ENCODE results near the gene PHACTR1.

Gene PHACTR1

GRCh38 chr6:12841619-12842018 lies 125.1 kb downstream of the PHACTR1 start:
- H3K36me3 Mint-ChIP-seq (ENCODE audit: low read depth): no peaks in the 10 kb centered on the region
- H3K27ac Mint-ChIP-seq: no peak overlapping the region
- DNase-seq: no peak
- peaks cover 7% of the 10 kb centered on the region for H3K9me3 Mint-ChIP-seq
- no peaks in the 10 kb centered on the region for H3K4me1 Mint-ChIP-seq (ENCODE audit: low read depth)
- H3K27me3 Mint-ChIP-seq: no peaks in the 10 kb centered on the region
- H3K4me3 Mint-ChIP-seq: no peak overlapping the region

GRCh38 chr6:12842114-12842513 lies 125.5 kb downstream of the PHACTR1 start:
- DNase-seq: no peak
- Mint-ChIP-seq H3K4me3 (no peak overlapping the region), H3K9me3 (peaks cover 3% of the 10 kb centered on the region), H3K4me1 (ENCODE audit: low read depth) (no peaks in the 10 kb centered on the region), H3K36me3 (ENCODE audit: low read depth) (no peaks in the 10 kb centered on the region), H3K27ac (no peak overlapping the region), H3K27me3 (no peaks in the 10 kb centered on the region)

GRCh38 chr6:12842658-12843057 lies 126.1 kb downstream of the PHACTR1 start:
- Mint-ChIP-seq H3K4me1 (ENCODE audit: low read depth) (no peaks in the 10 kb centered on the region), H3K36me3 (ENCODE audit: low read depth) (no peaks in the 10 kb centered on the region), H3K27me3 (no peaks in the 10 kb centered on the region), H3K4me3 (no peak overlapping the region), H3K27ac (no peak overlapping the region), H3K9me3 (peaks cover 3% of the 10 kb centered on the region)
- no peak for DNase-seq

GRCh38 chr6:12844284-12845223 lies 128.0 kb downstream of the PHACTR1 start:
- Mint-ChIP-seq H3K27me3 (no peaks in the 10 kb centered on the region), H3K36me3 (ENCODE audit: low read depth) (no peaks in the 10 kb centered on the region), H3K4me1 (ENCODE audit: low read depth) (no peaks in the 10 kb centered on the region), H3K9me3 (no peaks in the 10 kb centered on the region), H3K27ac (no peak overlapping the region), H3K4me3 (no peak overlapping the region)
- DNase-seq: no peak

GRCh38 chr6:12845224-12846004 lies 128.8 kb downstream of the PHACTR1 start:
- Mint-ChIP-seq H3K4me3 (no peak overlapping the region), H3K27me3 (peaks cover 4% of the 10 kb centered on the region), H3K36me3 (ENCODE audit: low read depth) (no peaks in the 10 kb centered on the region), H3K9me3 (no peaks in the 10 kb centered on the region), H3K4me1 (ENCODE audit: low read depth) (no peaks in the 10 kb centered on the region), H3K27ac (no peak overlapping the region)
- DNase-seq: no peak

- Mint-ChIP-seq H3K4me1 (ENCODE audit: low read depth) (no peaks in the 10 kb centered on the region), H3K27ac (no peak overlapping the region), H3K36me3 (ENCODE audit: low read depth) (no peaks in the 10 kb centered on the region), H3K27me3 (peaks cover 21% of the 10 kb centered on the region), H3K4me3 (no peak overlapping the region), H3K9me3 (no peaks in the 10 kb centered on the region)
- DNase-seq: no peak
These were observed 132.6 kb downstream of the PHACTR1 start for GRCh38 chr6:12848964-12849808.

- no peak overlapping the region for H3K4me3 Mint-ChIP-seq
- no peak for DNase-seq
- no peak overlapping the region for H3K27ac Mint-ChIP-seq
- peaks cover 21% of the 10 kb centered on the region for H3K27me3 Mint-ChIP-seq
- no peaks in the 10 kb centered on the region for H3K9me3 Mint-ChIP-seq
- no peaks in the 10 kb centered on the region for H3K36me3 Mint-ChIP-seq (ENCODE audit: low read depth)
- no peaks in the 10 kb centered on the region for H3K4me1 Mint-ChIP-seq (ENCODE audit: low read depth)
These were observed 133.2 kb downstream of the PHACTR1 start for GRCh38 chr6:12849809-12850198.

GRCh38 chr6:12851123-12851695 lies 134.6 kb downstream of the PHACTR1 start:
- Mint-ChIP-seq H3K27ac (no peak overlapping the region), H3K4me3 (no peak overlapping the region), H3K9me3 (no peaks in the 10 kb centered on the region), H3K4me1 (ENCODE audit: low read depth) (no peaks in the 10 kb centered on the region), H3K27me3 (peaks cover 21% of the 10 kb centered on the region), H3K36me3 (ENCODE audit: low read depth) (no peaks in the 10 kb centered on the region)
- DNase-seq: no peak

- DNase-seq: no peak
- Mint-ChIP-seq H3K4me3 (no peak overlapping the region), H3K9me3 (no peaks in the 10 kb centered on the region), H3K4me1 (ENCODE audit: low read depth) (no peaks in the 10 kb centered on the region), H3K36me3 (ENCODE audit: low read depth) (no peaks in the 10 kb centered on the region), H3K27me3 (peaks cover 16% of the 10 kb centered on the region), H3K27ac (no peak overlapping the region)
These were observed 145.0 kb downstream of the PHACTR1 start for GRCh38 chr6:12861603-12862002.

- H3K27ac Mint-ChIP-seq: no peak overlapping the region
- no peak overlapping the region for H3K4me3 Mint-ChIP-seq
- no peaks in the 10 kb centered on the region for H3K36me3 Mint-ChIP-seq (ENCODE audit: low read depth)
- H3K9me3 Mint-ChIP-seq: no peaks in the 10 kb centered on the region
- no peak for DNase-seq
- no peaks in the 10 kb centered on the region for H3K4me1 Mint-ChIP-seq (ENCODE audit: low read depth)
- H3K27me3 Mint-ChIP-seq: peaks cover 19% of the 10 kb centered on the region
These were observed 148.6 kb downstream of the PHACTR1 start for GRCh38 chr6:12865117-12865516.

- DNase-seq: no peak
- Mint-ChIP-seq H3K27me3 (peaks cover 13% of the 10 kb centered on the region), H3K36me3 (ENCODE audit: low read depth) (no peaks in the 10 kb centered on the region), H3K4me3 (no peak overlapping the region), H3K9me3 (no peaks in the 10 kb centered on the region), H3K4me1 (ENCODE audit: low read depth) (no peaks in the 10 kb centered on the region), H3K27ac (no peak overlapping the region)
These were observed 149.2 kb downstream of the PHACTR1 start for GRCh38 chr6:12865671-12866181.

GRCh38 chr6:12866422-12867029 lies 150.0 kb downstream of the PHACTR1 start:
- no peaks in the 10 kb centered on the region for H3K9me3 Mint-ChIP-seq
- no peak overlapping the region for H3K27ac Mint-ChIP-seq
- no peak for DNase-seq
- H3K4me3 Mint-ChIP-seq: no peak overlapping the region
- no peaks in the 10 kb centered on the region for H3K4me1 Mint-ChIP-seq (ENCODE audit: low read depth)
- peaks cover 13% of the 10 kb centered on the region for H3K27me3 Mint-ChIP-seq
- no peaks in the 10 kb centered on the region for H3K36me3 Mint-ChIP-seq (ENCODE audit: low read depth)

- Mint-ChIP-seq H3K9me3 (no peaks in the 10 kb centered on the region), H3K4me1 (ENCODE audit: low read depth) (no peaks in the 10 kb centered on the region), H3K36me3 (ENCODE audit: low read depth) (no peaks in the 10 kb centered on the region), H3K4me3 (no peak overlapping the region), H3K27me3 (peaks cover 15% of the 10 kb centered on the region), H3K27ac (no peak overlapping the region)
- DNase-seq: no peak
These were observed 153.4 kb downstream of the PHACTR1 start for GRCh38 chr6:12869816-12870432.
